ENCODE results near the gene CCDC8.
A peak's percentile ranks its signal among the peaks of the same experiment; 100 is the strongest.
"Not testable (repeated sequence)": the region's sequence is repeated elsewhere in the genome, so short reads cannot be mapped to it uniquely, and the experiment has no call there.

The CCDC8 gene

GRCh38 chr19:46420056-46420455, 6.7 kb upstream of the CCDC8 start:
- Histone ChIP-seq H2BK5ac (ENCODE audit: low read depth, low read length, poor library complexity) (no peak overlapping the region), H3K23ac (ENCODE audit: low read length) (no peak overlapping the region), H3K36me3 (ENCODE audit: control insufficient read depth in 1 of 2, insufficient read depth in 2 of 2, low read length in 2 of 2) (no peaks in the 10 kb centered on the region), H3K4me1 (ENCODE audit: control insufficient read depth in 1 of 2, insufficient read depth in 2 of 2, low read length in 2 of 2) (peaks cover 1 to 4% of the 10 kb centered on the region in 2 experiments), H3K4ac (ENCODE audit: low read depth, low read length) (no peak overlapping the region), H3K14ac (ENCODE audit: low read length) (no peak overlapping the region), H2BK120ac (ENCODE audit: insufficient read depth, low read length, poor library complexity) (no peak overlapping the region), H2AFZ (ENCODE audit: insufficient read depth, low read length, poor library complexity) (no peak overlapping the region), H4K12ac (ENCODE audit: low read depth, low read length) (no peak overlapping the region), H3K27ac (ENCODE audit: low read depth, low read length) (no peak overlapping the region), H4K91ac (ENCODE audit: low read depth, low read length) (no peak overlapping the region), H3K9me3 (ENCODE audit: insufficient read depth, low read depth, low read length) (no peaks in the 10 kb centered on the region), H3K79me2 (ENCODE audit: control insufficient read depth, insufficient read depth, low read length, poor library complexity) (no peaks in the 10 kb centered on the region), H3K4me3 (ENCODE audit: low read depth, low read length) (no peak overlapping the region), H3K27me3 (ENCODE audit: insufficient read depth, low read length) (no peaks in the 10 kb centered on the region), H2AK5ac (ENCODE audit: low read length) (no peak overlapping the region), H3K18ac (ENCODE audit: low read length) (no peak overlapping the region), H2BK12ac (ENCODE audit: low read length) (no peak overlapping the region), H3K9ac (ENCODE audit: low read length) (no peak overlapping the region), H4K8ac (ENCODE audit: low read depth, low read length) (no peak overlapping the region), H3K4me2 (ENCODE audit: low read length) (no peak overlapping the region), H3K79me1 (ENCODE audit: low read length) (peaks cover 2% of the 10 kb centered on the region)
- WGBS (ENCODE audit: extremely low coverage, insufficient coverage, insufficient read length): no CpG with 5 or more reads among the region's 7 CpGs
- DNase-seq: no peak

- H3K23ac ChIP-seq (ENCODE audit: low read length); H2AK5ac ChIP-seq (ENCODE audit: low read length); H2BK12ac ChIP-seq (ENCODE audit: low read length); H3K9me3 ChIP-seq (ENCODE audit: insufficient read depth, low read depth, low read length); H2BK5ac ChIP-seq (ENCODE audit: low read depth, low read length, poor library complexity); H3K9ac ChIP-seq (ENCODE audit: low read length); H3K4ac ChIP-seq (ENCODE audit: low read depth, low read length); H3K18ac ChIP-seq (ENCODE audit: low read length); H3K27me3 ChIP-seq (ENCODE audit: insufficient read depth, low read length); H3K14ac ChIP-seq (ENCODE audit: low read length); H4K91ac ChIP-seq (ENCODE audit: low read depth, low read length); H4K12ac ChIP-seq (ENCODE audit: low read depth, low read length); H4K8ac ChIP-seq (ENCODE audit: low read depth, low read length); H2AFZ ChIP-seq (ENCODE audit: insufficient read depth, low read length, poor library complexity); H3K4me3 ChIP-seq (ENCODE audit: low read depth, low read length); H3K36me3 ChIP-seq (ENCODE audit: control insufficient read depth in 1 of 2, insufficient read depth in 2 of 2, low read length in 2 of 2): not testable (repeated sequence)
- Histone ChIP-seq H3K4me1 (ENCODE audit: control insufficient read depth in 1 of 2, insufficient read depth in 2 of 2, low read length in 2 of 2) (peaks cover 17 to 24% of the 10 kb centered on the region in 2 experiments), H3K27ac (ENCODE audit: low read depth, low read length) (peak overlapping the region; percentile 51), H3K79me1 (ENCODE audit: low read length) (peaks cover 15% of the 10 kb centered on the region), H2BK120ac (ENCODE audit: insufficient read depth, low read length, poor library complexity) (peak overlapping the region; percentile 27), H3K4me2 (ENCODE audit: low read length) (peak overlapping the region; percentile 59), H3K79me2 (ENCODE audit: control insufficient read depth, insufficient read depth, low read length, poor library complexity) (peaks cover 16% of the 10 kb centered on the region)
- peak; percentile 29 to 65 for DNase-seq
- WGBS (ENCODE audit: extremely low coverage, insufficient coverage, insufficient read length): no CpG with 5 or more reads among the region's 53 CpGs
These were observed 2.7 kb upstream of the CCDC8 start for GRCh38 chr19:46415804-46416709.

GRCh38 chr19:46414899-46415298, 1.5 kb upstream of the CCDC8 start:
- DNase-seq; H2BK5ac ChIP-seq (ENCODE audit: low read depth, low read length, poor library complexity); H3K27me3 ChIP-seq (ENCODE audit: insufficient read depth, low read length): not testable (repeated sequence)

GRCh38 chr19:46412650-46413261, 608 bp downstream of the CCDC8 start:
- Histone ChIP-seq H3K4me2 (ENCODE audit: low read length) (peak overlapping the region; percentile 94), H4K12ac (ENCODE audit: low read depth, low read length) (peak overlapping the region; percentile 79), H3K18ac (ENCODE audit: low read length) (peak overlapping the region; percentile 92), H2AFZ (ENCODE audit: insufficient read depth, low read length, poor library complexity) (peak overlapping the region; percentile 53), H3K79me2 (ENCODE audit: control insufficient read depth, insufficient read depth, low read length, poor library complexity) (peaks cover 17% of the 10 kb centered on the region), H3K36me3 (ENCODE audit: control insufficient read depth in 1 of 2, insufficient read depth in 2 of 2, low read length in 2 of 2) (peaks cover 0 to 4% of the 10 kb centered on the region in 2 experiments), H3K4ac (ENCODE audit: low read depth, low read length) (peak overlapping the region; percentile 81), H3K27ac (ENCODE audit: low read depth, low read length) (peak overlapping the region; percentile 29), H2BK120ac (ENCODE audit: insufficient read depth, low read length, poor library complexity) (peak overlapping the region; percentile 48), H2BK5ac (ENCODE audit: low read depth, low read length, poor library complexity) (peak overlapping the region; percentile 82), H3K79me1 (ENCODE audit: low read length) (peaks cover 15% of the 10 kb centered on the region), H3K9ac (ENCODE audit: low read length) (peak overlapping the region; percentile 87), H4K91ac (ENCODE audit: low read depth, low read length) (peak overlapping the region; percentile 88), H3K4me3 (ENCODE audit: low read depth, low read length) (peak overlapping the region; percentile 79), H2BK12ac (ENCODE audit: low read length) (peak overlapping the region; percentile 19), H2AK5ac (ENCODE audit: low read length) (peak overlapping the region; percentile 87), H4K8ac (ENCODE audit: low read depth, low read length) (peak overlapping the region; percentile 94), H3K4me1 (ENCODE audit: control insufficient read depth in 1 of 2, insufficient read depth in 2 of 2, low read length in 2 of 2) (peaks cover 25 to 33% of the 10 kb centered on the region in 2 experiments), H3K14ac (ENCODE audit: low read length) (peak overlapping the region; percentile 72), H3K23ac (ENCODE audit: low read length) (no peak overlapping the region), H3K9me3 (ENCODE audit: insufficient read depth, low read depth, low read length) (no peaks in the 10 kb centered on the region), H3K27me3 (ENCODE audit: insufficient read depth, low read length) (no peaks in the 10 kb centered on the region)
- no CpG with 5 or more reads among the region's 29 CpGs for WGBS (ENCODE audit: extremely low coverage, insufficient coverage, insufficient read length)
- no peak for DNase-seq

More at GRCh38 chr19:46414899-46415298, 1.5 kb upstream of the CCDC8 start:
- H3K9me3 ChIP-seq (ENCODE audit: insufficient read depth, low read depth, low read length); H3K36me3 ChIP-seq (ENCODE audit: control insufficient read depth in 1 of 2, insufficient read depth in 2 of 2, low read length in 2 of 2); H3K14ac ChIP-seq (ENCODE audit: low read length); H2AK5ac ChIP-seq (ENCODE audit: low read length); H4K8ac ChIP-seq (ENCODE audit: low read depth, low read length); H3K4ac ChIP-seq (ENCODE audit: low read depth, low read length); H3K4me2 ChIP-seq (ENCODE audit: low read length); H3K27ac ChIP-seq (ENCODE audit: low read depth, low read length); H3K4me3 ChIP-seq (ENCODE audit: low read depth, low read length); H3K23ac ChIP-seq (ENCODE audit: low read length); H3K18ac ChIP-seq (ENCODE audit: low read length); H2AFZ ChIP-seq (ENCODE audit: insufficient read depth, low read length, poor library complexity); H4K91ac ChIP-seq (ENCODE audit: low read depth, low read length); H3K9ac ChIP-seq (ENCODE audit: low read length); H2BK120ac ChIP-seq (ENCODE audit: insufficient read depth, low read length, poor library complexity); H4K12ac ChIP-seq (ENCODE audit: low read depth, low read length): not testable (repeated sequence)
- H3K79me2 ChIP-seq (ENCODE audit: control insufficient read depth, insufficient read depth, low read length, poor library complexity): peaks cover 17% of the 10 kb centered on the region
- no CpG with 5 or more reads among the region's 22 CpGs for WGBS (ENCODE audit: extremely low coverage, insufficient coverage, insufficient read length)
- peak overlapping the region; percentile 15 for H2BK12ac ChIP-seq (ENCODE audit: low read length)
- peaks cover 19 to 25% of the 10 kb centered on the region in 2 experiments for H3K4me1 ChIP-seq (ENCODE audit: control insufficient read depth in 1 of 2, insufficient read depth in 2 of 2, low read length in 2 of 2)
- peaks cover 15% of the 10 kb centered on the region for H3K79me1 ChIP-seq (ENCODE audit: low read length)

Measured in trophoblast cell (in vitro differentiated cells and primary cell).